GM12878 (cell line): ENCODE results near the gene SEC14L6. TPM values are rescaled to one million over a fixed set of nuclear protein-coding genes. Genes with fewer than 3 reads are reported as not detected.

Experiments used
- ATAC-seq: fragments of 200-7000 bp; cut with Tn5 transposase; 3 replicates; pipeline ENCODE4 v1.9.1; 2020; ENCODE audit warnings: mild to moderate bottlenecking, moderate library complexity
- BruUV-seq: library from RNA; stranded (reverse); fragments of 400-500 nt; replicated peaks from 2 replicates; lab custom pipeline; 2021; lab: Mats Ljungman, UMichigan
- CTCF ChIA-PET: fragments of 300-600 bp; sonication (Branson Sonifier 250); formaldehyde crosslinking; extraction: SDS; loops from one replicate; lab custom pipeline; 2021; ENCODE audit warnings: inconsistent platforms; lab: Yijun Ruan, JAX
- POLR2A ChIA-PET: fragments of 350-600 bp; formaldehyde crosslinking; extraction: SDS; loops from one replicate; lab custom pipeline; 2021; ENCODE audit warnings: inconsistent platforms; lab: Charles Lee
- RAD21 ChIA-PET: fragments of 300-600 bp; sonication (Branson Sonifier 250); formaldehyde crosslinking; loops from one replicate; lab custom pipeline; 2023; ENCODE audit warnings: antibody characterized with exemption; ENCODE audit not compliant: unreplicated experiment; lab: Charles Lee
- SMC1A ChIA-PET: fragments of 300-600 bp; sonication (Branson Sonifier 250); formaldehyde crosslinking; loops from one replicate; lab custom pipeline; 2023; ENCODE audit not compliant: unreplicated experiment, uncharacterized antibody; lab: Charles Lee
- DNase-seq: peaks from one replicate; pipeline ENCODE4 v3.0.0-alpha.2; 2011; ENCODE audit warnings: low read depth, low spot score
- FAIRE-seq: peaks from 3 replicates; lab custom pipeline; 2011; peaks lifted over from hg19 to GRCh38; lab: Jason Lieb, UNC
- H2AFZ ChIP-seq: 2 replicates; pipeline ENCODE4 v1.6.0; 2011; ENCODE audit warnings: low read depth, low read length, control low read depth; ENCODE audit not compliant: control insufficient read depth
- H3K27ac ChIP-seq: 2 replicates; pipeline ENCODE4 v1.5.1; 2011; ENCODE audit warnings: control low read depth; ENCODE audit not compliant: control insufficient read depth, insufficient read depth
- H3K27me3 ChIP-seq, 2 experiments: replicated peaks in 1 of 2; 2 replicates each; pipeline versions ENCODE4 v1.6.0 to v1.6.1; 2011; ENCODE audit warnings: low read length in 1 of 2; ENCODE audit not compliant: control insufficient read depth in 2 of 2, insufficient read depth in 2 of 2
- H3K36me3 ChIP-seq, 2 experiments: 2 replicates each; pipeline ENCODE4 v1.5.1; 2011; ENCODE audit warnings: low read length in 1 of 2; ENCODE audit not compliant: control insufficient read depth in 2 of 2, insufficient read depth in 2 of 2
- H3K4me1 ChIP-seq: 2 replicates; pipeline ENCODE4 v1.6.1; 2011; ENCODE audit warnings: mild to moderate bottlenecking, low read length, moderate library complexity, mixed read lengths; ENCODE audit not compliant: control insufficient read depth, insufficient read depth
- H3K4me2 ChIP-seq: 2 replicates; pipeline ENCODE4 v1.6.0; 2011; ENCODE audit warnings: control low read depth; ENCODE audit not compliant: control insufficient read depth, insufficient read depth
- H3K4me3 ChIP-seq: fragments of 200-600 bp; sonication (generic); 2 replicates; pipeline ENCODE4 v1.5.1; 2016
- H3K79me2 ChIP-seq: 2 replicates; pipeline ENCODE4 v1.6.0; 2011; ENCODE audit warnings: low read length; ENCODE audit not compliant: control insufficient read depth, insufficient read depth
- H3K9ac ChIP-seq: 2 replicates; pipeline ENCODE4 v1.8.0; 2011; ENCODE audit warnings: low read length, control low read depth, mixed read lengths; ENCODE audit not compliant: control insufficient read depth, insufficient read depth
- H3K9me3 ChIP-seq: replicated peaks from 3 replicates; pipeline ENCODE4 v1.5.1; 2011; ENCODE audit warnings: mild to moderate bottlenecking, low read length; ENCODE audit not compliant: control insufficient read depth, insufficient read depth
- H4K20me1 ChIP-seq: 2 replicates; pipeline ENCODE4 v1.6.0; 2011; ENCODE audit not compliant: control insufficient read depth, insufficient read depth
- BCLAF1 ChIP-seq: fragments of 450-650 bp; IDR thresholded peaks from 2 replicates; pipeline ENCODE4 v1.6.1; 2017; ENCODE audit warnings: antibody characterized with exemption, mild to moderate bottlenecking, moderate library complexity
- CTCF ChIP-seq, 3 experiments: IDR thresholded peaks in 2 of 3; conservative IDR thresholded peaks in 1 of 3; 2 replicates each; pipeline ENCODE4 v1.5.1; 2011; ENCODE audit warnings: low read depth in 3 of 3, low read length in 3 of 3, mild to moderate bottlenecking in 3 of 3, control low read depth in 2 of 3, moderate library complexity in 2 of 3, inconsistent platforms in 1 of 3, mixed read lengths in 1 of 3; ENCODE audit not compliant: control insufficient read depth in 2 of 3, insufficient read depth in 1 of 3; ENCODE audit errors: extremely low read depth in 1 of 3
- E4F1 ChIP-seq: fragments of 450-650 bp; IDR thresholded peaks from 2 replicates; pipeline ENCODE4 v1.6.1; 2018; ENCODE audit warnings: borderline replicate concordance, mild to moderate bottlenecking; ENCODE audit not compliant: partially characterized antibody
- EED ChIP-seq: sonication (generic); IDR thresholded peaks from 2 replicates; pipeline ENCODE4 v1.6.1; 2016; ENCODE audit warnings: antibody characterized with exemption, low read depth
- IRF5 ChIP-seq: fragments of 450-650 bp; IDR thresholded peaks from 2 replicates; pipeline ENCODE4 v1.6.1; 2017; ENCODE audit warnings: borderline replicate concordance
- NR2C2 ChIP-seq: IDR thresholded peaks from 2 replicates; pipeline ENCODE4 v1.6.1; 2011; ENCODE audit warnings: borderline replicate concordance, low read depth; ENCODE audit not compliant: control insufficient read depth, insufficient read length
- SMAD5 ChIP-seq: IDR thresholded peaks from 2 replicates; pipeline ENCODE4 v1.6.1; 2016; ENCODE audit warnings: antibody characterized with exemption, low read depth
- ZNF217 ChIP-seq: fragments of 450-650 bp; IDR thresholded peaks from 2 replicates; pipeline ENCODE4 v1.6.1; 2017; ENCODE audit warnings: antibody characterized with exemption, mild to moderate bottlenecking
- WGBS: methylation state at CpG from one replicate; pipeline ENCODE4 v1.1.6; 2016; ENCODE audit warnings: low lambda C conversion rate; ENCODE audit not compliant: insufficient replicate concordance, insufficient coverage; ENCODE audit errors: missing lambda C conversion rate; 5-methylcytosine and 5-hydroxymethylcytosine counted together
- in situ Hi-C: fragments of 300-500 bp; cut with MboI; formaldehyde crosslinking; loops from 9 replicates; pipeline ENCODE4 v1.14.3; 2018; ENCODE audit warnings: mixed read lengths
- intact Hi-C: fragments of 100-400 bp; cut with micrococcal nuclease; formaldehyde crosslinking; loops from one replicate; pipeline ENCODE4 v1.14.2; 2022; ENCODE audit not compliant: unreplicated experiment
- polyA plus RNA-seq, 11 experiments: library from polyadenylated mRNA; depleted of rRNA in 4 of 11; unstranded in 6 of 11; stranded (reverse) in 5 of 11; fragments of >200 nt; fragmentation: Nextera tagmentation in 4 of 11; fragmentation: Illumina TruSeq in 1 of 11; extraction: Ambion mirVana in 4 of 11; extraction: Trizol in 1 of 11; gene quantifications; 1 replicate in 1 of 11; 2 replicates in 10 of 11; pipeline versions ENCODE4 v1.2.1 to v1.2.3, GENCODE V29; 2011 to 2016; ENCODE audit warnings: inconsistent platforms in 2 of 11, missing spikeins in 2 of 11, low read depth in 1 of 11
- total RNA-seq, 4 experiments: library from RNA; depleted of rRNA in 3 of 4; stranded (reverse); fragments of >200 nt in 3 of 4; fragmentation: Illumina TruSeq in 1 of 4; extraction: Trizol in 1 of 4; gene quantifications; 2 replicates each; pipeline versions ENCODE4 v1.2.1 to v1.2.3, GENCODE V29; 2013 to 2021

Gene SEC14L6
- total and polyA plus RNA-seq, 10 of the 15 experiments (the other 5 are each of a cell fraction or from before 2014, with no cell fraction given), result not detected

GRCh38 chr22:30556388-30556787, 9.8 kb upstream of the SEC14L6 start:
- Histone ChIP-seq H3K4me1 (no peaks in the 10 kb centered on the region), H3K27ac (no peak overlapping the region), H3K79me2 (no peaks in the 10 kb centered on the region), H3K9me3 (no peaks in the 10 kb centered on the region), H3K4me3 (no peak overlapping the region), H4K20me1 (no peaks in the 10 kb centered on the region; the same call in 1 of the 2 replicates), H3K27me3 (no peaks in the 10 kb centered on the region; a peak in 1 of 4 replicates), H3K9ac (no peak overlapping the region), H3K36me3 (no peaks in the 10 kb centered on the region)
- WGBS, result 11% methylated on average over 6 of the region's 6 CpGs
- DNase-seq (no peak), FAIRE-seq (no peak), ATAC-seq (peak; percentile 60)
- in situ Hi-C loops, result no loop called here
- ChIA-PET CTCF (interaction anchor here (0.8 to 1.5 kb wide), 2 partner anchors 10 to 165 kb away, joined by 3 read pairs; no protein-coding TSS in a partner anchor), RAD21 (no interaction called here), SMC1A (no interaction called here)
- intact Hi-C loops, result no loop called here
- no TSS peak for BruUV-seq
- TF ChIP-seq NR2C2 (no peak), CTCF (IDR thresholded peaks at IDR 0.05 in 2 of 3, conservative IDR thresholded peaks at IDR 0.05 in 1 of 3; ENCODE audit: control insufficient read depth in 2 of 3, extremely low read depth in 1 of 3, insufficient read depth in 1 of 3, low read depth in 3 of 3, low read length in 3 of 3) (0 out of 6 replicates have a peak, but pooled peaks of 2 of the 3 experiments have one; percentile 1 to 11), IRF5 (no peak), BCLAF1 (no peak), EED (no peak), SMAD5 (no peak), E4F1 (no peak), ZNF217 (no peak)
- TF ChIP-seq, all 136 proteins: peak for 1
- Histone ChIP-seq H3K4me2 (no peak overlapping the region), H2AFZ (no peak overlapping the region)
- POLR2A ChIA-PET, result no interaction called here
